Mesenchymal stem cell (in vitro differentiated cells and primary cell): ENCODE measurements around the gene REC114.

Experiments used
- DNase-seq: peaks from one replicate; pipeline ENCODE4 v3.0.0-alpha.2; 2013
- H2AFZ ChIP-seq: one replicate; pipeline ENCODE4 v1.6.1; 2013; ENCODE audit warnings: low read depth, mild to moderate bottlenecking, control low read depth, inconsistent platforms, low read length, moderate library complexity
- H2AK5ac ChIP-seq: 2 replicates; pipeline ENCODE4 v1.6.1; 2013; ENCODE audit warnings: low read length, moderate library complexity, mild to moderate bottlenecking, inconsistent platforms; ENCODE audit not compliant: severe bottlenecking
- H2BK120ac ChIP-seq: one replicate; pipeline ENCODE4 v1.6.1; 2013; ENCODE audit warnings: low read depth, mild to moderate bottlenecking, inconsistent platforms, low read length, moderate library complexity
- H2BK12ac ChIP-seq, 2 experiments: one replicate each; pipeline ENCODE4 v1.6.1; 2013; ENCODE audit warnings: inconsistent platforms in 2 of 2, low read length in 2 of 2, mild to moderate bottlenecking in 2 of 2, moderate library complexity in 2 of 2, control low read depth in 1 of 2
- H2BK15ac ChIP-seq: one replicate; pipeline ENCODE4 v1.6.1; 2013; ENCODE audit warnings: mild to moderate bottlenecking, low read depth, inconsistent platforms; ENCODE audit not compliant: poor library complexity, severe bottlenecking
- H2BK5ac ChIP-seq: 2 replicates; pipeline ENCODE4 v1.6.1; 2013; ENCODE audit warnings: low read depth, mild to moderate bottlenecking, low read length, control low read depth, inconsistent platforms; ENCODE audit not compliant: poor library complexity, severe bottlenecking
- H3K14ac ChIP-seq, 2 experiments: one replicate each; pipeline ENCODE4 v1.6.1; 2013; ENCODE audit warnings: inconsistent platforms in 2 of 2, low read length in 2 of 2, control low read depth in 1 of 2, mild to moderate bottlenecking in 1 of 2, moderate library complexity in 1 of 2
- H3K18ac ChIP-seq, 2 experiments: one replicate each; pipeline ENCODE4 v1.6.1; 2013; ENCODE audit warnings: inconsistent platforms in 2 of 2, low read length in 2 of 2, control low read depth in 1 of 2, low read depth in 1 of 2, mild to moderate bottlenecking in 1 of 2
- H3K23ac ChIP-seq, 2 experiments: one replicate each; pipeline ENCODE4 v1.6.1; 2013; ENCODE audit warnings: inconsistent platforms in 2 of 2, low read length in 2 of 2, mild to moderate bottlenecking in 2 of 2, moderate library complexity in 2 of 2, control low read depth in 1 of 2
- H3K27ac ChIP-seq: 2 replicates; pipeline ENCODE4 v1.5.1; 2013; ENCODE audit warnings: mild to moderate bottlenecking, moderate library complexity, low read length, control low read depth, inconsistent platforms; ENCODE audit not compliant: poor library complexity, severe bottlenecking
- H3K27me3 ChIP-seq, 2 experiments: 2 replicates each; pipeline versions ENCODE4 v1.6.1 to v1.7.0; 2013; ENCODE audit warnings: low read length in 2 of 2, mild to moderate bottlenecking in 2 of 2, moderate library complexity in 2 of 2, control low read depth in 1 of 2, inconsistent platforms in 1 of 2; ENCODE audit not compliant: control insufficient read depth in 1 of 2, insufficient read depth in 1 of 2
- H3K36me3 ChIP-seq, 2 experiments: 2 replicates each; pipeline versions ENCODE4 v1.6.1 to v1.7.0; 2013; ENCODE audit warnings: low read length in 2 of 2, control low read depth in 1 of 2, inconsistent platforms in 1 of 2, low read depth in 1 of 2, mild to moderate bottlenecking in 1 of 2; ENCODE audit not compliant: insufficient read depth in 2 of 2, control insufficient read depth in 1 of 2
- H3K4ac ChIP-seq, 2 experiments: one replicate each; pipeline ENCODE4 v1.6.1; 2013; ENCODE audit warnings: inconsistent platforms in 2 of 2, low read length in 2 of 2, mild to moderate bottlenecking in 2 of 2, moderate library complexity in 2 of 2, control low read depth in 1 of 2, low read depth in 1 of 2
- H3K4me1 ChIP-seq: 2 replicates; pipeline ENCODE4 v1.6.1; 2013; ENCODE audit warnings: low read depth, low read length, control low read depth; ENCODE audit not compliant: control insufficient read depth, insufficient read depth
- H3K4me2 ChIP-seq: 2 replicates; pipeline ENCODE4 v1.6.1; 2013; ENCODE audit warnings: low read length, mild to moderate bottlenecking, inconsistent platforms; ENCODE audit not compliant: poor library complexity, severe bottlenecking
- H3K4me3 ChIP-seq, 2 experiments: 2 replicates each; pipeline versions ENCODE4 v1.5.1 to v1.7.0; 2013; ENCODE audit warnings: low read length in 2 of 2, mild to moderate bottlenecking in 2 of 2, control low read depth in 1 of 2, low read depth in 1 of 2; ENCODE audit not compliant: insufficient read depth in 1 of 2
- H3K79me1 ChIP-seq: replicated peaks from 2 replicates; pipeline ENCODE4 v1.6.1; 2013; ENCODE audit warnings: mild to moderate bottlenecking, control low read depth, low read length, inconsistent platforms; ENCODE audit not compliant: poor library complexity, severe bottlenecking
- H3K9ac ChIP-seq: 2 replicates; pipeline ENCODE4 v1.7.0; 2013; ENCODE audit warnings: mild to moderate bottlenecking, low read length, moderate library complexity
- H3K9me3 ChIP-seq: 2 replicates; pipeline ENCODE4 v1.7.0; 2013; ENCODE audit warnings: mild to moderate bottlenecking, low read length; ENCODE audit not compliant: control insufficient read depth
- H4K8ac ChIP-seq: one replicate; pipeline ENCODE4 v1.6.1; 2013; ENCODE audit warnings: inconsistent platforms, mild to moderate bottlenecking, low read length, moderate library complexity
- H4K91ac ChIP-seq: one replicate; pipeline ENCODE4 v1.6.1; 2013; ENCODE audit warnings: mild to moderate bottlenecking, low read length, inconsistent platforms
- WGBS: methylation state at CpG from one replicate; pipeline ENCODE4 v1.1.7; 2013; ENCODE audit warnings: mixed read lengths; 5-methylcytosine and 5-hydroxymethylcytosine counted together

Gene REC114

GRCh38 chr15:73474785-73475184 lies 31.8 kb downstream of the REC114 start:
- Histone ChIP-seq H2AFZ (no peak overlapping the region), H3K36me3 (no peaks in the 10 kb centered on the region), H3K18ac (no peak overlapping the region), H2AK5ac (no peak overlapping the region), H3K9ac (no peak overlapping the region), H3K27me3 (peaks cover 9 to 23% of the 10 kb centered on the region in 2 experiments), H3K14ac (no peak overlapping the region), H3K4me3 (no peak overlapping the region), H3K27ac (no peak overlapping the region), H4K91ac (no peak overlapping the region), H3K23ac (no peak overlapping the region), H2BK12ac (no peak overlapping the region), H4K8ac (no peak overlapping the region), H2BK5ac (no peak overlapping the region), H2BK15ac (no peak overlapping the region), H3K4me1 (no peaks in the 10 kb centered on the region), H3K79me1 (no peaks in the 10 kb centered on the region), H2BK120ac (no peak overlapping the region), H3K9me3 (no peaks in the 10 kb centered on the region), H3K4me2 (no peak overlapping the region), H3K4ac (no peak overlapping the region)
- 90% methylated on average over 4 of the region's 5 CpGs for WGBS
- no peak for DNase-seq

- Histone ChIP-seq H2BK120ac (no peak overlapping the region), H2AFZ (no peak overlapping the region), H3K4ac (no peak overlapping the region), H3K27ac (no peak overlapping the region), H3K27me3 (peaks cover 5 to 10% of the 10 kb centered on the region in 2 experiments), H3K23ac (no peak overlapping the region), H3K79me1 (no peaks in the 10 kb centered on the region), H3K14ac (no peak overlapping the region), H4K8ac (no peak overlapping the region), H2BK5ac (no peak overlapping the region), H2AK5ac (no peak overlapping the region), H3K36me3 (no peaks in the 10 kb centered on the region), H3K4me1 (no peaks in the 10 kb centered on the region), H3K9me3 (no peaks in the 10 kb centered on the region), H3K18ac (no peak overlapping the region), H3K9ac (no peak overlapping the region), H3K4me2 (no peak overlapping the region), H2BK12ac (no peak overlapping the region), H2BK15ac (no peak overlapping the region), H4K91ac (no peak overlapping the region), H3K4me3 (no peak overlapping the region)
- WGBS: 100% methylated on average over 2 of the region's 7 CpGs
- no peak for DNase-seq
Observed at GRCh38 chr15:73476704-73477216, 33.8 kb downstream of the REC114 start.

- H3K9me3 ChIP-seq: no peaks in the 10 kb centered on the region
- H4K91ac ChIP-seq: no peak overlapping the region
- H4K8ac ChIP-seq: no peak overlapping the region
- no peaks in the 10 kb centered on the region for H3K36me3 ChIP-seq
- no peaks in the 10 kb centered on the region for H3K4me1 ChIP-seq
- no CpG with 5 or more reads among the region's 1 CpG for WGBS
- no peak overlapping the region for H3K27ac ChIP-seq
- H3K27me3 ChIP-seq: peaks cover 3 to 15% of the 10 kb centered on the region in 2 experiments
- no peak overlapping the region for H3K14ac ChIP-seq
- H3K79me1 ChIP-seq: no peaks in the 10 kb centered on the region
- no peak for DNase-seq
- H2AK5ac ChIP-seq: no peak overlapping the region
- no peak overlapping the region for H3K23ac ChIP-seq
- H3K4me2 ChIP-seq: no peak overlapping the region
- no peak overlapping the region for H3K18ac ChIP-seq
- no peak overlapping the region for H3K4ac ChIP-seq
- no peak overlapping the region for H2BK5ac ChIP-seq
- H3K9ac ChIP-seq: no peak overlapping the region
- no peak overlapping the region for H2AFZ ChIP-seq
- H2BK12ac ChIP-seq: no peak overlapping the region
- no peak overlapping the region for H3K4me3 ChIP-seq
- no peak overlapping the region for H2BK120ac ChIP-seq
- no peak overlapping the region for H2BK15ac ChIP-seq
Observed at GRCh38 chr15:73480050-73480449, 37.1 kb downstream of the REC114 start.

- Histone ChIP-seq H2BK12ac (no peak overlapping the region), H2AK5ac (no peak overlapping the region), H3K27me3 (peaks cover 0 to 14% of the 10 kb centered on the region in 2 experiments), H4K91ac (no peak overlapping the region), H3K27ac (no peak overlapping the region), H2BK15ac (no peak overlapping the region), H2BK120ac (no peak overlapping the region), H3K9ac (no peak overlapping the region), H2BK5ac (no peak overlapping the region), H2AFZ (no peak overlapping the region), H3K79me1 (no peaks in the 10 kb centered on the region), H3K14ac (no peak overlapping the region), H3K36me3 (no peaks in the 10 kb centered on the region), H3K4me2 (no peak overlapping the region), H4K8ac (no peak overlapping the region), H3K4me1 (no peaks in the 10 kb centered on the region), H3K9me3 (no peaks in the 10 kb centered on the region), H3K23ac (no peak overlapping the region), H3K4me3 (no peak overlapping the region), H3K4ac (no peak overlapping the region), H3K18ac (no peak overlapping the region)
- no peak for DNase-seq
- WGBS: 83% methylated on average over 3 of the region's 3 CpGs
Observed at GRCh38 chr15:73482166-73482565, 39.2 kb downstream of the REC114 start.
